IMR-90 (cell line): ENCODE measurements around the gene H6PD. TPM values are rescaled to one million over a fixed set of nuclear protein-coding genes. Genes with fewer than 3 reads are reported as not detected.

Source experiments
- ATAC-seq: fragments of 200-7000 bp; cut with Tn5 transposase; 2 replicates; pipeline ENCODE4 v1.9.1; 2020; ENCODE audit warnings: low read depth, mild to moderate bottlenecking, moderate library complexity
- BruUV-seq: library from RNA; stranded (reverse); fragments of 400-500 nt; replicated peaks from 2 replicates; lab custom pipeline; 2021; lab: Mats Ljungman, UMichigan
- CTCF ChIA-PET: fragments of 300-600 bp; formaldehyde crosslinking; extraction: SDS; loops from one replicate; lab custom pipeline; 2021; ENCODE audit warnings: antibody characterized with exemption; lab: Yijun Ruan, JAX
- POLR2A ChIA-PET: fragments of 300-600 bp; sonication (Branson Sonifier 250); formaldehyde crosslinking; loops from one replicate; lab custom pipeline; 2022; ENCODE audit warnings: antibody characterized with exemption; ENCODE audit not compliant: unreplicated experiment; lab: Charles Lee
- DNase-seq: peaks from one replicate; pipeline ENCODE4 v3.0.0; 2013
- H2AFZ ChIP-seq: replicated peaks from 2 replicates; pipeline ENCODE3; 2013; ENCODE audit warnings: low read length, mild to moderate bottlenecking; ENCODE audit not compliant: poor library complexity
- H2AK5ac ChIP-seq: 2 replicates; pipeline ENCODE4 v1.6.1; 2013; ENCODE audit warnings: low read depth, low read length, inconsistent platforms
- H2AK9ac ChIP-seq: replicated peaks from 2 replicates; pipeline ENCODE3; 2013; ENCODE audit warnings: mild to moderate bottlenecking, low read depth, low read length, moderate library complexity; ENCODE audit not compliant: poor library complexity
- H2BK120ac ChIP-seq: 2 replicates; pipeline ENCODE4 v1.6.1; 2013; ENCODE audit warnings: low read depth, low read length, inconsistent platforms
- H2BK15ac ChIP-seq: 3 replicates; pipeline ENCODE4 v1.6.1; 2013; ENCODE audit warnings: low read depth, low read length, inconsistent platforms
- H2BK20ac ChIP-seq: 2 replicates; pipeline ENCODE4 v1.6.1; 2013; ENCODE audit warnings: low read depth, mild to moderate bottlenecking, inconsistent platforms, low read length, moderate library complexity
- H2BK5ac ChIP-seq: 2 replicates; pipeline ENCODE4 v1.6.1; 2013; ENCODE audit warnings: mild to moderate bottlenecking, low read depth, low read length, inconsistent platforms; ENCODE audit not compliant: poor library complexity, severe bottlenecking
- H3K14ac ChIP-seq: replicated peaks from 2 replicates; pipeline ENCODE4 v1.6.1; 2013; ENCODE audit warnings: low read depth, low read length, inconsistent platforms
- H3K18ac ChIP-seq: 2 replicates; pipeline ENCODE4 v1.6.1; 2013; ENCODE audit warnings: low read depth, low read length, control low read depth
- H3K23ac ChIP-seq: 2 replicates; pipeline ENCODE4 v1.6.1; 2013; ENCODE audit warnings: low read depth, low read length, inconsistent platforms
- H3K27ac ChIP-seq: 2 replicates; pipeline ENCODE4 v1.5.1; 2013; ENCODE audit warnings: mild to moderate bottlenecking, control low read depth, low read length; ENCODE audit not compliant: insufficient read depth
- H3K27me3 ChIP-seq: 2 replicates; pipeline ENCODE4 v1.6.1; 2013; ENCODE audit warnings: low read length; ENCODE audit not compliant: control insufficient read depth, insufficient read depth
- H3K36me3 ChIP-seq: 2 replicates; pipeline ENCODE4 v1.6.1; 2013; ENCODE audit warnings: low read length, mixed read lengths; ENCODE audit not compliant: control insufficient read depth, insufficient read depth
- H3K4ac ChIP-seq: 2 replicates; pipeline ENCODE4 v1.6.1; 2013; ENCODE audit warnings: low read depth, low read length, inconsistent platforms
- H3K4me1 ChIP-seq: 2 replicates; pipeline ENCODE4 v1.6.1; 2013; ENCODE audit warnings: low read length, mixed read lengths; ENCODE audit not compliant: control insufficient read depth, insufficient read depth
- H3K4me2 ChIP-seq: 2 replicates; pipeline ENCODE4 v1.6.1; 2013; ENCODE audit warnings: low read depth, mild to moderate bottlenecking, control low read depth, low read length, moderate library complexity
- H3K4me3 ChIP-seq: 2 replicates; pipeline ENCODE4 v1.5.1; 2013; ENCODE audit warnings: low read depth, mild to moderate bottlenecking, control low read depth, low read length, moderate library complexity; ENCODE audit not compliant: insufficient read depth
- H3K56ac ChIP-seq: 2 replicates; pipeline ENCODE4 v1.6.1; 2013; ENCODE audit warnings: low read length, inconsistent platforms; ENCODE audit not compliant: insufficient read depth; ENCODE audit errors: extremely low read depth
- H3K79me1 ChIP-seq, 2 experiments: 2 replicates each; pipeline ENCODE4 v1.6.1; 2013; ENCODE audit warnings: low read length in 2 of 2, inconsistent platforms in 1 of 2, low read depth in 1 of 2
- H3K9ac ChIP-seq: 2 replicates; pipeline ENCODE4 v1.6.1; 2013; ENCODE audit warnings: low read depth, low read length, control low read depth
- H3K9me1 ChIP-seq: 2 replicates; pipeline ENCODE4 v1.6.1; 2013; ENCODE audit warnings: low read length, inconsistent platforms; ENCODE audit not compliant: insufficient read depth
- H3K9me3 ChIP-seq: 2 replicates; pipeline ENCODE4 v1.6.1; 2013; ENCODE audit warnings: low read length; ENCODE audit not compliant: control insufficient read depth, insufficient read depth
- H4K20me1 ChIP-seq: 2 replicates; pipeline ENCODE4 v1.6.1; 2013; ENCODE audit warnings: low read length, inconsistent platforms; ENCODE audit not compliant: insufficient read depth
- H4K5ac ChIP-seq: 2 replicates; pipeline ENCODE4 v1.6.1; 2013; ENCODE audit warnings: mild to moderate bottlenecking, low read depth, low read length, control low read depth
- H4K8ac ChIP-seq, 2 experiments: 2 replicates each; pipeline ENCODE4 v1.6.1; 2013; ENCODE audit warnings: low read depth in 2 of 2, low read length in 2 of 2, control low read depth in 1 of 2, inconsistent platforms in 1 of 2
- H4K91ac ChIP-seq: 2 replicates; pipeline ENCODE4 v1.6.1; 2013; ENCODE audit warnings: low read depth, low read length, inconsistent platforms; ENCODE audit not compliant: insufficient read depth
- BHLHE40 ChIP-seq: fragments of 150-350 bp; IDR thresholded peaks from 2 replicates; pipeline ENCODE4 v1.6.1; 2016; ENCODE audit warnings: mild to moderate bottlenecking, low read depth, low read length
- CEBPB ChIP-seq: IDR thresholded peaks from 2 replicates; pipeline ENCODE4 v1.6.1; 2012; ENCODE audit warnings: low read depth, low read length, improper control_type of control experiment
- CHD1 ChIP-seq: IDR thresholded peaks from 2 replicates; pipeline ENCODE4 v1.6.1; 2012; ENCODE audit warnings: low read depth, low read length, improper control_type of control experiment
- CTCF ChIP-seq: conservative IDR thresholded peaks from 2 replicates; pipeline ENCODE4 v1.5.1; 2012; ENCODE audit warnings: mild to moderate bottlenecking, low read depth, low read length, improper control_type of control experiment
- FOS ChIP-seq: fragments of 150-350 bp; IDR thresholded peaks from 2 replicates; pipeline ENCODE4 v1.6.1; 2016; ENCODE audit warnings: low read depth, low read length
- MAFK ChIP-seq: IDR thresholded peaks from 2 replicates; pipeline ENCODE4 v1.6.1; 2012; ENCODE audit warnings: low read depth, low read length, improper control_type of control experiment
- MAZ ChIP-seq: IDR thresholded peaks from 2 replicates; pipeline ENCODE4 v1.6.1; 2012; ENCODE audit warnings: low read depth, mild to moderate bottlenecking, low read length, improper control_type of control experiment, moderate library complexity, borderline replicate concordance
- MXI1 ChIP-seq: IDR thresholded peaks from 2 replicates; pipeline ENCODE4 v1.6.1; 2012; ENCODE audit warnings: low read depth, mild to moderate bottlenecking, low read length, moderate library complexity, borderline replicate concordance
- NFE2L2 ChIP-seq: fragments of 150-350 bp; IDR thresholded peaks from 2 replicates; pipeline ENCODE4 v1.6.1; 2016; ENCODE audit warnings: low read depth, mild to moderate bottlenecking, low read length
- POLR2A ChIP-seq: IDR thresholded peaks from 2 replicates; pipeline ENCODE4 v1.6.1; 2012; ENCODE audit warnings: mild to moderate bottlenecking, low read depth, low read length
- RAD21 ChIP-seq: IDR thresholded peaks from 2 replicates; pipeline ENCODE4 v1.6.1; 2012; ENCODE audit warnings: low read length, improper control_type of control experiment
- RCOR1 ChIP-seq: IDR thresholded peaks from 2 replicates; pipeline ENCODE4 v1.6.1; 2012; ENCODE audit warnings: mild to moderate bottlenecking, low read length, improper control_type of control experiment; ENCODE audit not compliant: insufficient replicate concordance
- RFX5 ChIP-seq: IDR thresholded peaks from 2 replicates; pipeline ENCODE4 v1.8.0; 2012; ENCODE audit warnings: low read depth, mild to moderate bottlenecking, low read length, moderate library complexity
- SMC3 ChIP-seq: fragments of 150-350 bp; IDR thresholded peaks from 2 replicates; pipeline ENCODE4 v1.6.1; 2016; ENCODE audit warnings: low read depth, mild to moderate bottlenecking, antibody characterized with exemption, low read length, moderate library complexity
- WGBS, 2 experiments: methylation state at CpG; one replicate each; pipeline versions ENCODE4 v1.1.5 to v1.1.7; 2013; ENCODE audit warnings: missing lambda C conversion rate in 2 of 2; ENCODE audit not compliant: insufficient read length in 1 of 2; ENCODE audit errors: extremely low coverage in 2 of 2; 5-methylcytosine and 5-hydroxymethylcytosine counted together
- dilution Hi-C: fragments of 300-500 bp; cut with HindIII; formaldehyde crosslinking; loops from one replicate; pipeline ENCODE4 v1.14.3; 2018; ENCODE audit warnings: low sequenced_read_pairs; ENCODE audit not compliant: unreplicated experiment
- in situ Hi-C: fragments of 300-500 bp; cut with MboI; formaldehyde crosslinking; loops from 3 replicates; pipeline ENCODE4 v1.14.3; 2019; ENCODE audit warnings: low sequenced_read_pairs, inconsistent platforms, mixed read lengths
- intact Hi-C: fragments of 100-400 bp; cut with micrococcal nuclease; formaldehyde crosslinking; loops from 2 replicates; pipeline ENCODE4 v1.10.0; 2022
- polyA plus RNA-seq, 3 experiments: library from polyadenylated mRNA; depleted of rRNA; stranded (reverse); fragments of >200 nt; gene quantifications; 2 replicates each; pipeline ENCODE4 v1.2.3, GENCODE V29; 2012; ENCODE audit warnings: low replicate concordance in 1 of 3
- total RNA-seq: library from RNA; depleted of rRNA; stranded (reverse); fragments of >200 nt; gene quantifications from 2 replicates; pipeline ENCODE4 v1.2.3, GENCODE V29; 2012
- TF ChIP-seq, protein P1 (sequence below): fragments of 150-350 bp; IDR thresholded peaks from 2 replicates; pipeline ENCODE4 v1.6.1; 2017; ENCODE audit warnings: mild to moderate bottlenecking, antibody characterized with exemption, low read length, low read depth
- TF ChIP-seq, protein P2 (sequence below): fragments of 150-350 bp; IDR thresholded peaks from 2 replicates; pipeline ENCODE4 v1.6.1; 2016; ENCODE audit warnings: low read depth, mild to moderate bottlenecking, low read length, moderate library complexity, borderline replicate concordance

The H6PD gene
- total and polyA plus RNA-seq, 2 of the 4 experiments (the other 2 are of a cell fraction) = 9.3 to 22.1 TPM

DNA sequence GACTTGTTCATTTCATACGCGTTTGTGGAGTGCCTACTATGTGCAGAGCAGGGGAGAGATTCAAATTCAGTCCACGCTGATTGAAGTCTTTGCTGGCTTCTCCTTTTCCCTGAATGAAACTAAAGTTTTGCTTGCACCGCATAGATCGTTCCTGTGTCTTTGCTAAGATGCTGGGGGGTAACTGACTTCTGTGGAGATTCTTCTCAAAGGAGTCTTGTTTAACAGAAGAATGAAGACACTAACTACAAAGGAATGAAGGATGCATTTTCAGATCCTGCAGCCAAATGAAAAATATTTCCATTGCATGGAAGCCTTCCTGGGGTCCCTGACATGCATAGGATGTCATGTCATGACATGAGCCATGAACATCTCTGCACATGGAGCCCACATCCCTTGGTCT lies 26.9 kb upstream of the H6PD start:
- TF ChIP-seq RCOR1 (no peak), NFE2L2 (no peak), RFX5 (no peak), CHD1 (no peak), MXI1 (no peak), MAZ (no peak), MAFK (no peak), FOS (no peak), CEBPB (no peak), SMC3 (no peak), RAD21 (no peak), POLR2A (no peak), CTCF (no peak), BHLHE40 (no peak)
- TF ChIP-seq, protein P1, sequence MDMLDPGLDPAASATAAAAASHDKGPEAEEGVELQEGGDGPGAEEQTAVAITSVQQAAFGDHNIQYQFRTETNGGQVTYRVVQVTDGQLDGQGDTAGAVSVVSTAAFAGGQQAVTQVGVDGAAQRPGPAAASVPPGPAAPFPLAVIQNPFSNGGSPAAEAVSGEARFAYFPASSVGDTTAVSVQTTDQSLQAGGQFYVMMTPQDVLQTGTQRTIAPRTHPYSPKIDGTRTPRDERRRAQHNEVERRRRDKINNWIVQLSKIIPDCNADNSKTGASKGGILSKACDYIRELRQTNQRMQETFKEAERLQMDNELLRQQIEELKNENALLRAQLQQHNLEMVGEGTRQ = no peak
- TF ChIP-seq, protein P2, sequence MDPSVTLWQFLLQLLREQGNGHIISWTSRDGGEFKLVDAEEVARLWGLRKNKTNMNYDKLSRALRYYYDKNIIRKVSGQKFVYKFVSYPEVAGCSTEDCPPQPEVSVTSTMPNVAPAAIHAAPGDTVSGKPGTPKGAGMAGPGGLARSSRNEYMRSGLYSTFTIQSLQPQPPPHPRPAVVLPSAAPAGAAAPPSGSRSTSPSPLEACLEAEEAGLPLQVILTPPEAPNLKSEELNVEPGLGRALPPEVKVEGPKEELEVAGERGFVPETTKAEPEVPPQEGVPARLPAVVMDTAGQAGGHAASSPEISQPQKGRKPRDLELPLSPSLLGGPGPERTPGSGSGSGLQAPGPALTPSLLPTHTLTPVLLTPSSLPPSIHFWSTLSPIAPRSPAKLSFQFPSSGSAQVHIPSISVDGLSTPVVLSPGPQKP = no peak
- POLR2A ChIA-PET = no interaction called here
- Histone ChIP-seq H2BK15ac (peak overlapping the region; percentile 52; the same call in 1 of the 3 replicates), H3K27me3 (no peaks in the 10 kb centered on the region), H3K36me3 (no peaks in the 10 kb centered on the region), H3K79me1 (no peaks in the 10 kb centered on the region; a peak in 1 of 4 replicates), H3K4ac (peak overlapping the region; percentile 64), H3K23ac (peak overlapping the region; percentile 50; the same call in 1 of the 2 replicates), H2BK5ac (peak overlapping the region; percentile 69), H2AK5ac (peak overlapping the region; percentile 85; the same call in 1 of the 2 replicates), H3K9me1 (peaks cover 17% of the 10 kb centered on the region), H3K4me2 (0 out of 2 replicates have a peak overlapping the region, but pooled peaks have one; percentile 9), H2BK120ac (peak overlapping the region; percentile 87), H3K9me3 (no peaks in the 10 kb centered on the region), H4K5ac (no peak overlapping the region), H3K18ac (peak overlapping the region; percentile 2; the same call in 1 of the 2 replicates), H2BK20ac (peak overlapping the region; percentile 90), H3K4me3 (no peak overlapping the region), H3K4me1 (peaks cover 15% of the 10 kb centered on the region), H4K20me1 (no peaks in the 10 kb centered on the region), H3K56ac (peak overlapping the region; percentile 24; the same call in 1 of the 2 replicates), H2AFZ (no peak overlapping the region), H3K14ac (peak overlapping the region; percentile 88), H3K27ac (no peak overlapping the region; the same call in 1 of the 2 replicates), H4K91ac (peak overlapping the region; percentile 69), H2AK9ac (peak overlapping the region; percentile 70), H3K9ac (no peak overlapping the region), H4K8ac (peak overlapping the region; percentile 39 to 87; a peak in 2 of 4 replicates)
- ATAC-seq (peak; percentile 48), DNase-seq (peak; percentile 70)
- in situ Hi-C loops = no loop called here
- CTCF ChIA-PET = no interaction called here
- no TSS peak for BruUV-seq
- dilution Hi-C loops = no loop called here
- intact Hi-C loops = no loop called here
- WGBS, 2 experiments = 100% methylated on average over 2 of the region's 5 CpGs; no CpG with 5 or more reads in 1 of the 2 experiments
